Prostate gland (tissue), 2 donors: ENCODE measurements around the gene HECTD1.

ENCODE experiments used
- POLR2A ChIP-seq: fragments of 450-650 bp; IDR thresholded peaks from one replicate; pipeline ENCODE4 v1.6.1; 2016; ENCODE audit warnings: antibody characterized with exemption, mild to moderate bottlenecking
- POLR2AphosphoS5 ChIP-seq: sonication (generic); formaldehyde crosslinking; IDR thresholded peaks from one replicate; pipeline ENCODE4 v1.6.1; 2017; ENCODE audit warnings: antibody characterized with exemption
- TF ChIP-seq, protein P1 (sequence below), 4 experiments: fragments of 200-600 bp in 2 of 4; fragments of 450-650 bp in 2 of 4; sonication (generic) in 2 of 4; IDR thresholded peaks; 1 replicate in 3 of 4; 2 replicates in 1 of 4; pipeline ENCODE4 v1.5.1; 2016 to 2019; ENCODE audit warnings: antibody characterized with exemption in 4 of 4, mild to moderate bottlenecking in 2 of 4, moderate library complexity in 2 of 4

DNA sequence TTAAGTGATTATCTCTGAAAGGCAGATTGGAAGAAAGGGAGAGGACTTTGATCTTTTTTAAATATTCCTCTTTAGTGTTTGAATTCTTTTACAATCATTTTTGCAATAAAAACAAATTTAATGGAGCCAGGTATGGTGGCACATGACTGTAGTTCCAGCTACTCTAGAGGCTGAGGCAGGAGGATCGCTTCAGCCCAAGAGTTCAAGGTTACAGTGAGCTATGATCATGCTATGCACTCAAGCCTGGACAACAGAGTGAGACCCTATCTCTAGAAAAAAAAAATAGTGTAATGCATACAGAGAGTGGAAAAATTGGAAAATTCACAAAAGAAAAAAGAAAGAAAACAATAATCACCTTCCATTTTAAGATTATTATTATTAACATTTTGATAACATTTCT lies 15.2 kb upstream of the HECTD1 start:
- TF ChIP-seq, protein P1, sequence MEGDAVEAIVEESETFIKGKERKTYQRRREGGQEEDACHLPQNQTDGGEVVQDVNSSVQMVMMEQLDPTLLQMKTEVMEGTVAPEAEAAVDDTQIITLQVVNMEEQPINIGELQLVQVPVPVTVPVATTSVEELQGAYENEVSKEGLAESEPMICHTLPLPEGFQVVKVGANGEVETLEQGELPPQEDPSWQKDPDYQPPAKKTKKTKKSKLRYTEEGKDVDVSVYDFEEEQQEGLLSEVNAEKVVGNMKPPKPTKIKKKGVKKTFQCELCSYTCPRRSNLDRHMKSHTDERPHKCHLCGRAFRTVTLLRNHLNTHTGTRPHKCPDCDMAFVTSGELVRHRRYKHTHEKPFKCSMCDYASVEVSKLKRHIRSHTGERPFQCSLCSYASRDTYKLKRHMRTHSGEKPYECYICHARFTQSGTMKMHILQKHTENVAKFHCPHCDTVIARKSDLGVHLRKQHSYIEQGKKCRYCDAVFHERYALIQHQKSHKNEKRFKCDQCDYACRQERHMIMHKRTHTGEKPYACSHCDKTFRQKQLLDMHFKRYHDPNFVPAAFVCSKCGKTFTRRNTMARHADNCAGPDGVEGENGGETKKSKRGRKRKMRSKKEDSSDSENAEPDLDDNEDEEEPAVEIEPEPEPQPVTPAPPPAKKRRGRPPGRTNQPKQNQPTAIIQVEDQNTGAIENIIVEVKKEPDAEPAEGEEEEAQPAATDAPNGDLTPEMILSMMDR (IDR thresholded peaks at IDR 0.05), result no peak
- TF ChIP-seq POLR2A (no peak), POLR2AphosphoS5 (no peak)
